Neural cell (in vitro differentiated cells): ENCODE results near the gene PLD5. TPM values are rescaled to one million over a fixed set of nuclear protein-coding genes. Genes with fewer than 3 reads are reported as not detected.

ENCODE experiments used
- H2AFZ ChIP-seq: fragments of 200-600, 300-800 bp; sonication (generic), shearing (Covaris generic); 2 replicates; pipeline ENCODE4 v1.6.0; 2014; ENCODE audit warnings: low read depth, mild to moderate bottlenecking, antibody characterized with exemption, low read length, moderate library complexity
- H3F3A ChIP-seq: fragments of 200-600 bp; shearing (Covaris generic); 2 replicates; pipeline ENCODE4 v1.6.1; 2016; ENCODE audit warnings: mild to moderate bottlenecking, moderate library complexity, mixed read lengths, antibody characterized with exemption, low read length; ENCODE audit not compliant: insufficient read depth, poor library complexity, severe bottlenecking
- H3K27ac ChIP-seq: fragments of 200-600, 300-800 bp; sonication (generic), shearing (Covaris generic); 2 replicates; pipeline ENCODE4 v1.5.1; 2014; ENCODE audit warnings: mild to moderate bottlenecking, low read length, moderate library complexity
- H3K27me3 ChIP-seq: fragments of 300-800, 200-600 bp; sonication (generic), shearing (Covaris generic); 2 replicates; pipeline ENCODE4 v1.6.0; 2014; ENCODE audit warnings: mild to moderate bottlenecking, low read depth, low read length, moderate library complexity; ENCODE audit not compliant: insufficient read depth
- H3K36me3 ChIP-seq: fragments of 300-800, 200-600 bp; sonication (generic), shearing (Covaris generic); 2 replicates; pipeline ENCODE4 v1.5.1; 2014; ENCODE audit warnings: mild to moderate bottlenecking, antibody characterized with exemption, low read length, moderate library complexity; ENCODE audit not compliant: insufficient read depth
- H3K4me2 ChIP-seq: fragments of 300-800, 200-600 bp; sonication (generic), shearing (Covaris generic); 2 replicates; pipeline ENCODE4 v1.6.0; 2014; ENCODE audit warnings: mild to moderate bottlenecking, low read length
- H3K4me3 ChIP-seq: fragments of 300-800, 200-600 bp; sonication (generic), shearing (Covaris generic); 2 replicates; pipeline ENCODE4 v1.5.1; 2014; ENCODE audit warnings: mild to moderate bottlenecking, low read length, moderate library complexity
- H3K79me2 ChIP-seq: fragments of 200-600 bp; shearing (Covaris generic); replicated peaks from 2 replicates; pipeline ENCODE4 v1.6.0; 2014; ENCODE audit warnings: mild to moderate bottlenecking, low read length, moderate library complexity; ENCODE audit not compliant: insufficient read depth
- H3K9ac ChIP-seq: fragments of 300-800, 200-600 bp; sonication (generic), shearing (Covaris generic); 2 replicates; pipeline ENCODE4 v1.6.1; 2016; ENCODE audit warnings: mild to moderate bottlenecking, low read length, mixed read lengths
- H3K9me2 ChIP-seq: fragments of 200-600 bp; shearing (Covaris generic); 2 replicates; pipeline ENCODE4 v1.6.1; 2016; ENCODE audit warnings: mild to moderate bottlenecking, low read length, mixed read lengths; ENCODE audit not compliant: insufficient read depth
- H3K9me3 ChIP-seq: fragments of 200-600, 300-800 bp; sonication (generic), shearing (Covaris generic); 2 replicates; pipeline ENCODE4 v1.6.1; 2016; ENCODE audit warnings: mild to moderate bottlenecking, mixed run types, low read length, moderate library complexity, mixed read lengths
- H4K20me1 ChIP-seq: fragments of 200-600 bp; shearing (Covaris generic); 2 replicates; pipeline ENCODE4 v1.6.1; 2016; ENCODE audit warnings: mild to moderate bottlenecking, mixed run types; ENCODE audit not compliant: insufficient read depth
- CTCF ChIP-seq: fragments of 450-650 bp; IDR thresholded peaks from 2 replicates; pipeline ENCODE4 v1.5.1; 2014; ENCODE audit warnings: antibody characterized with exemption, mild to moderate bottlenecking, moderate library complexity; ENCODE audit not compliant: poor library complexity, severe bottlenecking
- EP300 ChIP-seq: fragments of 450-650 bp; conservative IDR thresholded peaks from 2 replicates; pipeline ENCODE4 v1.6.1; 2014; ENCODE audit warnings: antibody characterized with exemption, mild to moderate bottlenecking, moderate library complexity; ENCODE audit not compliant: poor library complexity, severe bottlenecking
- EZH2 ChIP-seq: fragments of 200-600, 300-800 bp; shearing (Covaris generic), sonication (generic); IDR thresholded peaks from 2 replicates; pipeline ENCODE4 v1.6.1; 2014; ENCODE audit warnings: antibody characterized with exemption, low read length, borderline replicate concordance, mild to moderate bottlenecking; ENCODE audit not compliant: insufficient read depth, poor library complexity, severe bottlenecking
- MXI1 ChIP-seq: fragments of 450-650 bp; conservative IDR thresholded peaks from 2 replicates; pipeline ENCODE4 v1.6.1; 2014; ENCODE audit warnings: antibody characterized with exemption, mild to moderate bottlenecking; ENCODE audit not compliant: poor library complexity, severe bottlenecking
- POLR2AphosphoS5 ChIP-seq: IDR thresholded peaks from 2 replicates; pipeline ENCODE4 v1.6.1; 2012
- RAD21 ChIP-seq: fragments of 450-650 bp; conservative IDR thresholded peaks from 2 replicates; pipeline ENCODE4 v1.6.1; 2014; ENCODE audit warnings: antibody characterized with exemption, mild to moderate bottlenecking, moderate library complexity
- REST ChIP-seq: IDR thresholded peaks from 2 replicates; pipeline ENCODE4 v1.6.1; 2012; ENCODE audit warnings: borderline replicate concordance
- SMC3 ChIP-seq: fragments of 450-650 bp; conservative IDR thresholded peaks from 2 replicates; pipeline ENCODE4 v1.6.1; 2014; ENCODE audit warnings: antibody characterized with exemption, mild to moderate bottlenecking, moderate library complexity; ENCODE audit not compliant: poor library complexity
- TAF1 ChIP-seq: IDR thresholded peaks from 2 replicates; pipeline ENCODE4 v1.6.1; 2012; ENCODE audit warnings: low read depth
- polyA plus RNA-seq: library from polyadenylated mRNA; depleted of rRNA; stranded (reverse); fragments of >200 nt; gene quantifications from 2 replicates; pipeline ENCODE4 v1.2.3, GENCODE V29; 2014

PLD5 gene
- polyA plus RNA-seq, 1 donor from 2014 or later = 0.64 TPM

- Histone ChIP-seq H3K9ac (no peak overlapping the region), H3K27ac (no peak overlapping the region), H3F3A (no peaks in the 10 kb centered on the region), H3K4me3 (no peak overlapping the region), H3K9me2 (no peaks in the 10 kb centered on the region), H3K27me3 (no peaks in the 10 kb centered on the region), H3K36me3 (no peaks in the 10 kb centered on the region), H3K4me2 (no peak overlapping the region), H4K20me1 (no peaks in the 10 kb centered on the region), H2AFZ (no peak overlapping the region), H3K79me2 (no peaks in the 10 kb centered on the region), H3K9me3 (no peaks in the 10 kb centered on the region)
- TF ChIP-seq EP300 (no peak), POLR2AphosphoS5 (no peak), MXI1 (no peak), SMC3 (no peak), REST (no peak), CTCF (no peak), RAD21 (no peak), TAF1 (no peak), EZH2 (no peak)
Measured at GRCh38 chr1:242432491-242433095, 91.9 kb downstream of the PLD5 start.

GRCh38 chr1:242431786-242432185 is 92.7 kb downstream of the PLD5 start:
- Histone ChIP-seq H3K36me3 (no peaks in the 10 kb centered on the region), H3K4me2 (no peak overlapping the region), H3K9me3 (no peaks in the 10 kb centered on the region), H4K20me1 (no peaks in the 10 kb centered on the region), H3K9me2 (no peaks in the 10 kb centered on the region), H3K27ac (no peak overlapping the region), H3K79me2 (no peaks in the 10 kb centered on the region), H3K27me3 (no peaks in the 10 kb centered on the region), H3F3A (no peaks in the 10 kb centered on the region), H3K9ac (no peak overlapping the region), H2AFZ (no peak overlapping the region), H3K4me3 (no peak overlapping the region)
- TF ChIP-seq MXI1 (no peak), SMC3 (no peak), EP300 (no peak)

DNA sequence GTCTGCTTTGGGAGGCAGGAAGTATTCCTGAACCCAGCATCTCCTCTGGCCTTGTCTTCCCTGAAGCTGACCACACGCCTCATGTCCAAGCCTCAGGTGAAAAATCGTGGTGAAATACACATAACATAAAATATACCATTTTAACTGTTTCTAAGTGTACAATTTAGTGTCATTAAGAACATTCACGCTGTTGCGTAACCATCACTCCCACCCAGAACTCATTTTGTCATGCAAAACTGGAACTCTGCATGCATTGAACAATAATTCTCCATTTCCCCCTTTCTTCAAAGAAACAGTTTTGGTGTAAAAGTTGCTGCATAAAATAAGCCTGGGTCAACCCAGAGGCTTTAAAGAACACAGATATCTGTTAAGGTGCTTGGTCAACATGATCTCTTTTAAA is 93.5 kb downstream of the PLD5 start:
- H3K36me3 ChIP-seq = no peaks in the 10 kb centered on the region
- H2AFZ ChIP-seq = no peak overlapping the region
- H3K4me3 ChIP-seq = no peak overlapping the region
- H3K9me3 ChIP-seq = no peaks in the 10 kb centered on the region
- no peaks in the 10 kb centered on the region for H3K27me3 ChIP-seq
- no peak overlapping the region for H3K27ac ChIP-seq
- H4K20me1 ChIP-seq = no peaks in the 10 kb centered on the region
- H3K79me2 ChIP-seq = no peaks in the 10 kb centered on the region
- H3K9ac ChIP-seq = no peak overlapping the region
- H3K4me2 ChIP-seq = no peak overlapping the region
- TF ChIP-seq CTCF (no peak), SMC3 (no peak), EP300 (no peak), RAD21 (no peak), TAF1 (no peak), EZH2 (no peak), POLR2AphosphoS5 (no peak), REST (no peak), MXI1 (no peak)
- no peaks in the 10 kb centered on the region for H3F3A ChIP-seq
- H3K9me2 ChIP-seq = no peaks in the 10 kb centered on the region
